MCF 10A (cell line): ENCODE measurements around the gene SHROOM3. TPM values are rescaled to one million over a fixed set of nuclear protein-coding genes. Genes with fewer than 3 reads are reported as not detected.

ENCODE experiments used
- BruUV-seq: library from RNA; stranded (reverse); fragments of 400-500 nt; replicated peaks from 2 replicates; lab custom pipeline; 2021; lab: Mats Ljungman, UMichigan
- CTCF ChIA-PET: fragments of 300-600 bp; sonication (Branson Sonifier 250); formaldehyde crosslinking; extraction: SDS; loops from one replicate; lab custom pipeline; 2021; ENCODE audit warnings: antibody characterized with exemption, inconsistent platforms; lab: Yijun Ruan, JAX
- POLR2A ChIA-PET: fragments of 300-600, 350-650 bp; sonication (Branson Sonifier 250); formaldehyde crosslinking; extraction: SDS; loops from one replicate; lab custom pipeline; 2020; ENCODE audit warnings: antibody characterized with exemption, inconsistent platforms; lab: Yijun Ruan, JAX
- DNase-seq: peaks from one replicate; pipeline ENCODE4 v3.0.0-alpha.2; 2018; ENCODE audit not compliant: unreplicated experiment
- H3K27ac Mint-ChIP-seq: one replicate; pipeline ENCODE4 v1.8.0; 2022; ENCODE audit warnings: mild to moderate bottlenecking, low read depth, mixed read lengths; ENCODE audit not compliant: unreplicated experiment
- H3K27me3 Mint-ChIP-seq: one replicate; pipeline ENCODE4 v1.8.0; 2022; ENCODE audit warnings: mixed read lengths; ENCODE audit not compliant: insufficient read depth, unreplicated experiment
- H3K36me3 Mint-ChIP-seq: one replicate; pipeline ENCODE4 v1.8.0; 2022; ENCODE audit warnings: mild to moderate bottlenecking, moderate library complexity, mixed read lengths; ENCODE audit not compliant: insufficient read depth, unreplicated experiment
- H3K4me1 Mint-ChIP-seq: one replicate; pipeline ENCODE4 v1.8.0; 2022; ENCODE audit warnings: mixed read lengths; ENCODE audit not compliant: insufficient read depth, unreplicated experiment
- H3K4me3 Mint-ChIP-seq: one replicate; pipeline ENCODE4 v1.8.0; 2022; ENCODE audit warnings: mild to moderate bottlenecking, moderate library complexity, mixed read lengths; ENCODE audit not compliant: unreplicated experiment
- H3K9me3 Mint-ChIP-seq: one replicate; pipeline ENCODE4 v1.8.0; 2022; ENCODE audit warnings: mixed read lengths; ENCODE audit not compliant: unreplicated experiment
- intact Hi-C: fragments of 100-400 bp; cut with micrococcal nuclease; formaldehyde crosslinking; loops from 2 replicates; pipeline ENCODE4 v1.14.1; 2022
- total RNA-seq: library from RNA; stranded (reverse); gene quantifications from 2 replicates; pipeline ENCODE4 v1.2.3, GENCODE V29; 2022
- TF ChIP-seq, protein P1 (sequence below): fragments of 200-600 bp; IDR thresholded peaks from one replicate; pipeline ENCODE4 v1.8.0; 2022; ENCODE audit warnings: antibody characterized with exemption, mild to moderate bottlenecking; ENCODE audit not compliant: unreplicated experiment

Gene SHROOM3
- total RNA-seq, 1 experiment from 2014 or later, result 20.7 TPM

DNA sequence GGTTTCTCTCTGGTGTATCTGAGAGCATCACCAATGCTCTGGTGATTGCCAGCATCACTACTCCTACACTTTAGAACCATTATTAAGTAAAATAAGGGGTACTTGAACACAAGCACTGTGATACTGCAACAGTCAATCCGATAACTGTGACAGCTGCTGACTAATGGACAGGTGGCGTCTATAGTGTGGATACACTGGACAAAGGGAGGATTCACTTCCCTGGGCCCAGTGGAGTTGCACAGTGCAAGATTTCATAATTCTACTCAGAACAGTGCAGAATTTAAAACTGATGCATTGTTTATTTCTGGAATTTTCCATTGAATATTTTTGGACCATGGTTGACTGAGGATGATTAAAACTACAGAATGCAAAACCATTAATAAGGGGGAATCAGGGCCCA, 97.8 kb downstream of the SHROOM3 start:
- ChIA-PET CTCF (interaction anchor here (0.7 kb wide), 2 partner anchors 11 to 98 kb away, joined by 3 read pairs; no protein-coding TSS in a partner anchor), POLR2A (interaction anchor here (1.5 to 1.8 kb wide), 2 partner anchors 11 to 14 kb away, joined by 3 to 8 read pairs; no protein-coding TSS in a partner anchor)
- H3K27ac Mint-ChIP-seq, result no peak overlapping the region

DNA sequence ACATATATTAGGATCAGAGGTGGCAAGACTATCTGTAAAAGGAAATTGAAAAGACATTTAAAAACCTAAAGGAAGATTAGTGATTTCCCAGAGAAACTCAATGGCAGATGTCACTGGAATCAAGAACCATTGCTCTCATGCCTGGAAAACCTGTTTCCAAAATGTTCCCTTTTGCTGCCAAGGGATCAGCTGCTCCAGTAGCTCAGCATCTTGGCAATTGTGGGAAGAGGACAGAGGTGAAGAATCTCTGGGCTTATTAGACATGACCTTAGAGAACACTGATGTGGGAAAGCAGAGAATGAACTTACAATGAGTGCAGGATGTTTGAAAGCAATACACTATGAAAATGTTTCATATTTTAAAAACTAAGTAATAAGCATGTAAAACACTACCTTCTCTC, 98.3 kb downstream of the SHROOM3 start:
- ChIA-PET POLR2A (interaction anchor here (1.5 to 1.8 kb wide), 2 partner anchors 11 to 14 kb away, joined by 3 to 8 read pairs; no protein-coding TSS in a partner anchor), CTCF (interaction anchor here (0.7 kb wide), 2 partner anchors 11 to 97 kb away, joined by 3 read pairs; no protein-coding TSS in a partner anchor)
- Mint-ChIP-seq H3K27me3 (no peaks in the 10 kb centered on the region), H3K27ac (no peak overlapping the region), H3K36me3 (no peaks in the 10 kb centered on the region), H3K9me3 (no peaks in the 10 kb centered on the region), H3K4me1 (no peaks in the 10 kb centered on the region), H3K4me3 (no peak overlapping the region)
- BruUV-seq, result no TSS peak
- TF ChIP-seq, protein P1, sequence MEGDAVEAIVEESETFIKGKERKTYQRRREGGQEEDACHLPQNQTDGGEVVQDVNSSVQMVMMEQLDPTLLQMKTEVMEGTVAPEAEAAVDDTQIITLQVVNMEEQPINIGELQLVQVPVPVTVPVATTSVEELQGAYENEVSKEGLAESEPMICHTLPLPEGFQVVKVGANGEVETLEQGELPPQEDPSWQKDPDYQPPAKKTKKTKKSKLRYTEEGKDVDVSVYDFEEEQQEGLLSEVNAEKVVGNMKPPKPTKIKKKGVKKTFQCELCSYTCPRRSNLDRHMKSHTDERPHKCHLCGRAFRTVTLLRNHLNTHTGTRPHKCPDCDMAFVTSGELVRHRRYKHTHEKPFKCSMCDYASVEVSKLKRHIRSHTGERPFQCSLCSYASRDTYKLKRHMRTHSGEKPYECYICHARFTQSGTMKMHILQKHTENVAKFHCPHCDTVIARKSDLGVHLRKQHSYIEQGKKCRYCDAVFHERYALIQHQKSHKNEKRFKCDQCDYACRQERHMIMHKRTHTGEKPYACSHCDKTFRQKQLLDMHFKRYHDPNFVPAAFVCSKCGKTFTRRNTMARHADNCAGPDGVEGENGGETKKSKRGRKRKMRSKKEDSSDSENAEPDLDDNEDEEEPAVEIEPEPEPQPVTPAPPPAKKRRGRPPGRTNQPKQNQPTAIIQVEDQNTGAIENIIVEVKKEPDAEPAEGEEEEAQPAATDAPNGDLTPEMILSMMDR, result no peak
- intact Hi-C loops, result no loop called here
- no peak for DNase-seq

More for the DNA sequence above, 97.8 kb downstream of the SHROOM3 start:
- no peaks in the 10 kb centered on the region for H3K27me3 Mint-ChIP-seq
- H3K4me3 Mint-ChIP-seq, result no peak overlapping the region
- no peaks in the 10 kb centered on the region for H3K9me3 Mint-ChIP-seq
- H3K36me3 Mint-ChIP-seq, result no peaks in the 10 kb centered on the region
- H3K4me1 Mint-ChIP-seq, result no peaks in the 10 kb centered on the region
- intact Hi-C loops, result no loop called here
- DNase-seq, result no peak
- no TSS peak for BruUV-seq
- TF ChIP-seq, protein P1, result no peak

DNA sequence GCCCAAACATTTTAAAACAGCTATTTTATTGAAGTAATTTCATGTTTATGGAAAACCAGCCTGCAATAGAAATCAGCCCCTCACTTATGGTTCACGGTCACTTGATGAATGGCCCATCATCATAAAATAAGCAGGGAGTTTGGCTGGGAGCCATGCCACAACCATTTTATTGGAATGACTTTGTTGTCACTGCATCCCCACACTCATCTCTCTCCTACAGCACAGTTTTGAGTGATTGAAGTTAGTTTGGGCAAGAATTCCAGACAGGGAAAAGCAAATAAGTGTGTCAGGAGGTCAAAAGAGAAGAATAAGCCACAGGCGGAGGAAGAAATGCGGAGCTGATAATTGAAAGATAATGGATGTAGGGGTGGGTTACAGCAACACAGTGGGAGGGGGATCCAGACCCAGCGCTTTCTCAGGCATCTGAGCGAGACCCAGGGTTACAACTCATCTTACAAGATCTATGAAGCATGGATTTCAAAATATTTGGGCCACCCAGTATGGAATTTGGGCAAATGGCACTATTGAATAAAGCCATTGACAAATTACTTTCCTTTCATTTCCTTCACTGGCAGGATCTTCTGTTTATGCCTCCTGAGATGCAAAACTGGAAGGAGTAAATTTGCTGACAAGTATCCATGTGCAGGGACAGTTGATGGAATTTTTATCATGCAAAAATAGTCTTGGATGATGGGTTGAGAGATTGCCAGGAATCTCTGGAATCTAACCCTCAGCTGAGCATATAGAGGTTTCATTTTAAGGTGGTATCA, 100.8 kb downstream of the SHROOM3 start:
- DNase-seq, result peak; percentile 18
- ChIA-PET POLR2A (interaction anchor here (0.6 kb wide), 1 partner anchor 20 kb away, joined by 3 read pairs; no protein-coding TSS in a partner anchor), CTCF (interaction anchor here (0.5 to 0.7 kb wide), 3 partner anchors 105 to 560 kb away, joined by 3 read pairs; no protein-coding TSS in a partner anchor)
- H3K4me1 Mint-ChIP-seq, result no peaks in the 10 kb centered on the region
- no peak overlapping the region for H3K27ac Mint-ChIP-seq
- no peaks in the 10 kb centered on the region for H3K27me3 Mint-ChIP-seq
- no peak overlapping the region for H3K4me3 Mint-ChIP-seq
- TF ChIP-seq, protein P1, result no peak
- no peaks in the 10 kb centered on the region for H3K36me3 Mint-ChIP-seq
- H3K9me3 Mint-ChIP-seq, result no peaks in the 10 kb centered on the region
- BruUV-seq, result no TSS peak
- intact Hi-C loops, result no loop called here

DNA sequence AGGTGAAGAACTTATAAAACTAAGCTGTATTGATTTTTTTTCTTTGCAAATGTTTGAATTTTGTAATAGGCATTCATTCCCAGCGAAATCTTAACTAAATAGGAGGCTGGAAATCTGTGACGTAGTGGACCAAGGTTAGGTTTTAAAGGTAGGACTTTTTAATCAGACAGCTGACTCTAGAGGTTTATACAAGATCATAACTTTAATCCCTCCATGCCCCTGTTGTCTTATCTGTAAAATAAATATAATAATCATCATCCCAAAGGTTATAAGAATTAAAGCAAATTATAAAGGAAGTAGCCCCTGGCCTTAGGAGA, 101.3 kb downstream of the SHROOM3 start:
- no peaks in the 10 kb centered on the region for H3K4me1 Mint-ChIP-seq
- no peak overlapping the region for H3K27ac Mint-ChIP-seq
- DNase-seq, result no peak
- no TSS peak for BruUV-seq
- no peaks in the 10 kb centered on the region for H3K36me3 Mint-ChIP-seq
- H3K4me3 Mint-ChIP-seq, result no peak overlapping the region
- TF ChIP-seq, protein P1, result no peak
- intact Hi-C loops, result no loop called here
- ChIA-PET POLR2A (interaction anchor here (0.6 kb wide), 1 partner anchor 20 kb away, joined by 3 read pairs; no protein-coding TSS in a partner anchor), CTCF (interaction anchor here (0.5 to 0.7 kb wide), 2 partner anchors 105 to 559 kb away, joined by 3 read pairs; no protein-coding TSS in a partner anchor)
- no peaks in the 10 kb centered on the region for H3K9me3 Mint-ChIP-seq
- no peaks in the 10 kb centered on the region for H3K27me3 Mint-ChIP-seq
